Amniotic epithelial cell (primary cell): ENCODE results near the gene DOK1.
"Not testable (repeated sequence)": the region's sequence is repeated elsewhere in the genome, so short reads cannot be mapped to it uniquely, and the experiment has no call there.

ENCODE experiments used
- DNase-seq: peaks from one replicate; pipeline ENCODE4 v3.0.0-alpha.2; 2010; ENCODE audit warnings: low read depth

The DOK1 gene

GRCh38 chr2:74548900-74549826 is 5.4 kb upstream of the DOK1 start:
- DNase-seq = peak; percentile 34

- DNase-seq = no peak
Observed at GRCh38 chr2:74550231-74550630, 4.3 kb upstream of the DOK1 start.

GRCh38 chr2:74551530-74551929 is 3.0 kb upstream of the DOK1 start:
- no peak for DNase-seq

- DNase-seq = no peak
Observed at GRCh38 chr2:74551942-74552913, 2.3 kb upstream of the DOK1 start.

- DNase-seq = peak; percentile 31
Observed at GRCh38 chr2:74552914-74553811, 1.4 kb upstream of the DOK1 start.

GRCh38 chr2:74554820-74555531 is 456 bp downstream of the DOK1 start:
- peak; percentile 27 for DNase-seq

- DNase-seq = no peak
Observed at GRCh38 chr2:74555610-74556103, 1.1 kb downstream of the DOK1 start.

GRCh38 chr2:74556159-74556558 is 1.6 kb downstream of the DOK1 start:
- DNase-seq = no peak

GRCh38 chr2:74556831-74557370 is 2.4 kb downstream of the DOK1 start:
- DNase-seq = no peak

- DNase-seq = no peak
Observed at GRCh38 chr2:74558284-74559230, 4.0 kb downstream of the DOK1 start.

- no peak for DNase-seq
Observed at GRCh38 chr2:74559912-74560311, 5.4 kb downstream of the DOK1 start.

GRCh38 chr2:74560591-74560990 is 6.1 kb downstream of the DOK1 start:
- no peak for DNase-seq

GRCh38 chr2:74561022-74561421 is 6.5 kb downstream of the DOK1 start:
- not testable (repeated sequence) for DNase-seq

GRCh38 chr2:74562126-74562775 is 7.7 kb downstream of the DOK1 start:
- DNase-seq = no peak

- DNase-seq = peak; percentile 28
Observed at GRCh38 chr2:74564222-74564621, 9.7 kb downstream of the DOK1 start.

GRCh38 chr2:74566076-74566753 is 11.7 kb downstream of the DOK1 start:
- no peak for DNase-seq

GRCh38 chr2:74566754-74567085 is 12.2 kb downstream of the DOK1 start:
- peak; percentile 56 for DNase-seq

- DNase-seq = peak; percentile 87
Observed at GRCh38 chr2:74567881-74568280, 13.4 kb downstream of the DOK1 start.
